Activated CD4-positive, alpha-beta T cell treated with anti-CD3 and anti-CD28 coated beads for 24 hours (primary cell): ENCODE data around the gene SYT3.
A peak's percentile ranks its signal among the peaks of the same experiment; 100 is the strongest.
"Not testable (repeated sequence)": the region's sequence is repeated elsewhere in the genome, so short reads cannot be mapped to it uniquely, and the experiment has no call there.

Experiments used
- DNase-seq, 2 donors: peaks; one replicate each; pipeline ENCODE4 v3.0.0-alpha.2; 2020; ENCODE audit warnings: low read depth in 2 of 2

SYT3 gene

DNA sequence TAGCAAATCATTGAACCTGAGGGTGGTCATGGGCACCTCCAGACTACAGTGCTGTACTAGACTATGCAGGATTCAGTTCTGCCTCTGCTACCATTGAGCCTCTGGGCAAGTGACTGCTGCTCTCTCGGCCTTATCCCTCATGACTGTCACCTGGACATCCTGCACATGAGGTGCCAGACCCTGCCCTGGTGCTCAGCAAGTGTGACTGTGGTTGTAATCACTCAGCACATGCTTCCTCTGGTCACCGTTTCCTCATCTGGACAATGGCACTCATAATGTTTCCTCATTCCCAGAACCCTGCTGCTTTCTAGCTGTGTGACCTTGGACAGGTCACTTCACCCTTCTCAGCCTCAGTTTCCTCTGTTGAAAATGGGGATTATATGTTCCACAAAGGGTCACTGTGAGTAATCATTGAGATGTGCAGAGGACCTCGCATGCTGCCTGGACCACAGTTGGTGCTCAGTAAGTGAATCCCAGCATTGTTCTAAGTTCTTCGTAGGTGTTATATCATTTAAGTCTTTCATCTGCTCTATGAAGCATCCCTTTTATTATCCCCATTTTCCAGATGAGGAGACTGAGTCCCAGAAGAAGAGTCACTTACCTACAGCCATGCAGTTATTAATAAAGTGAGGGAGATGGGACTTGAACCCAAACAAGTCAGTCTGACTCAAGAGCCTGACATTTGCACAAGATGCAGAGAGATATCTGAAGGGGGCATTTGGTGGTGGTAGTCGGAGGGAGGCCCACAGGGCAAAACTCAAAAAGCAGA lies 3.2 kb downstream of the SYT3 start:
- DNase-seq: no peak

DNA sequence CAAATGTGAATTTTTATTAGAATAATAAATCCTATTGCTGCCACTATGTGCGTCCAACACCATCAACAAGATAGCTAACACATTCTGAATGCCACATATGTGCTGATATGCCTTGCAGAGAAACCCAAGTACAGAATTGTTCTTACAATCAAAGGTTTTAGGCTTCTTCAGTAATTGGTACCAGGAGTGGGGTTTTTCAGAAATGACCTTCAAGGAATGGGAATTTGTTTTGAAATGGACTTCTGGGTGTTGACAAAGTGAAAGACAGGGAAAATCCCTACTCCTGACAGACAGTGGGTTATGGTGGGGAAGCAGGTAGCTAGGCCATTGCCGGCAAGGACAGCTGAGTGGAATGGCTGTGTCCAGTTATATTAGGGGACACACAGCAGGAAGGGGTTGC lies 5.7 kb downstream of the SYT3 start:
- DNase-seq: no peak

DNA sequence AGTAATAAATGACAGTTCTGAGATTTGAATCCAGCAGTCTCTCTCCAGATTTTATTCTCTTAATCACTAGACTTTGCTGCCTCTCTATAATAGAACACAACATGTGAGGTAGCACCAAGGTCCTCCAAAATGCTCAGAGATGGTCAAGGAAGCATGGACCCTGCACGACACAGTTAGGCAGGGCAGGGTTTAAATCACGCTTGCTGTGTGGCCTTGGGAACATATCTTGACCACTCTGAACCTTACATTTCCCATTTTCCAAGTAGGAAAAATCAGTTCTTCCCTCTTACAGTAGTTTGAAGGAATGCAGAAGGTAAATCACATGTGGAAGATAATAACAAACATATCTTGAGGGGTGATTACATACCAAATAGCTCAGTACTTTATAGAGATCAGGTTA lies 6.3 kb downstream of the SYT3 start:
- DNase-seq: no peak

DNA sequence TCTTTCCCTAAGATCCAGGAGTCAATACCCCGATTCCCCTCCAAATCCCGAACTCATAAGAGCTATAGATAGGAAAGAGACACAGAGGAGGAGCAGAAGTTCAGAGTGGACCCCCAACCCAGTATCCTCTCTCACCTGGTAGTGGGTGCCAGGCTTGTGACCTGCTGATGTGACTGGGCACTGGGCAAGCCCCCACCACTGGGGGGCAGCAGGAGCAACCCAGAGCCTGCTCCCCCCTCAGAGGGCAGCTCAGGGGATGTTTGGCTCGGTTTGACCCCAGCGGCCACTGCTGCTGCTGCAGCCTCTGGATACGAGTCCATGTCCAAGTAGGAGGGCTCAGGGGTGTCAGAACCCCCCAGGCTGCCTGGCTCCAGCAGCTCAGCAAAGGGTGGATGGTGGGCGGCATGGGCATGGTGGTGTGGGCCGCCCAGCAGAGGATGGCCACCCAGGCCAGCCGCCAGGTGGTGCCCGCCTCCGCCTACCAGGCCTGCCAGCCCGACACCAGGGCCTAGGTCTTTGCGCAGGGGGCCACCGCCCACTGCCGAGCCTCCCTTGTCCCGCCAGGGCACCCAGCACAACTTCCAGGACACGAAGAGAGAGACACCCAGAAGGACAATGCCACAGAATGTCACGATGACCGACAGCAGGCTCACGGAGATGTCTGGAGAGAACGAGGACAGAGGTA lies 7.4 kb downstream of the SYT3 start:
- no peak for DNase-seq

DNA sequence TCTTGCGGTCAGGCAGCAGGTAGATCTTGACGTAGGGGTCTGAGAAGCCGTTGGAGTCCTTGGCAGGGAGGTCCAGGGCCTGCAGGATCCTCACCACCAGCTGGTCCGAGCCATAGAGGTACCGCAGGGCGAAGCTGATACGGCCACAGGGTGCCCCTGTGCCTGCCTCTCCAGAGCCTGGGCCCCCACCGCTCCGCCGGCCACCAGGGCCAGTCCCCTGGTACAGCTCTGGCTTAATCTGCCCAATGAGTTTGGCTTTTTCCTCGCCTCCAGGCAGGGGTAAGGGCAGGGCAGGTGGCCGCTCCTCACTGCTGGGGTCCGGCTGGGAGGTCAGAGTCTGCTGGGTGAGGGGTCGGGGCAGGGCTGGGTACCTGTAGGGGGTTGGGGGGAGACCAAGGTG lies 9.9 kb downstream of the SYT3 start:
- no peak for DNase-seq

DNA sequence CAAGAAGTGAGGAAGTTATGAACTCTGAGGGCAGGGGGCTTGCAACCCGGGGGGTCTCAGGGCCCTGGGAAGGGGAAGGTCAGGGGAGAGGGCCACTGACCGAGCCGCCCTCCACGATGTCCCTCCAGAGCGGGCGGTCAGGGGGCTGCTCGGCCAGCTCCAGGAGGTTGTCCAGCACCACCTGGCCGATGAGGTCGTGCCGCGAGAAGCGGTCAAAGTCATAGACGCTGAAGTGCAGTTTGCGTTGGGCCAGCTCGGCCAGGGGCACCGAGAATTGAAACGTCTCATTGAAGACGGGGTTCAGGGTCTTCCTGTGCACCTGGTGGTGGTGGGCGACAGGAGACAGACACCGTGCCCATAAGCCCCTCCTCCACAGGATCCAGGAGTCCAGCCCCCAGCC lies 10.5 kb downstream of the SYT3 start:
- no peak for DNase-seq

DNA sequence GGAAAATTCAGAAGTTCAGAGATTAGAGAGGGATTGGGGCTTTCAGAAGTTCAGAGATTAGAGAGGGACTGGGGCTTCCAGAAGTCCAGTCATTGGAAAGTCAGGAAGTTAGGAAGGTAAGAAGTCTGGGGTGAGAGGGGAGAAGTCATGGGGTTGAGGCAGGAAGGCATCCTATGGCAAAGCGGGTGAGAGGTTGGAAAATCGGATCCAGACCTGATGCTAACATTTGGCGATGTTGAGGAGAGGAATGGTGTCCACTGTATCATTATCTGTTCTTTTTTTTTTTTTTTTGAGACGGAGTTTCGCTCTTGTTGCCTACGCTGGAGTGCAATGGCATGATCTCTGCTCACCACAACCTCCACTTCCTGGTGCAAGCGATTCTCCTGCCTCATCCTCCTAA lies 11.1 kb downstream of the SYT3 start:
- DNase-seq: no peak

DNA sequence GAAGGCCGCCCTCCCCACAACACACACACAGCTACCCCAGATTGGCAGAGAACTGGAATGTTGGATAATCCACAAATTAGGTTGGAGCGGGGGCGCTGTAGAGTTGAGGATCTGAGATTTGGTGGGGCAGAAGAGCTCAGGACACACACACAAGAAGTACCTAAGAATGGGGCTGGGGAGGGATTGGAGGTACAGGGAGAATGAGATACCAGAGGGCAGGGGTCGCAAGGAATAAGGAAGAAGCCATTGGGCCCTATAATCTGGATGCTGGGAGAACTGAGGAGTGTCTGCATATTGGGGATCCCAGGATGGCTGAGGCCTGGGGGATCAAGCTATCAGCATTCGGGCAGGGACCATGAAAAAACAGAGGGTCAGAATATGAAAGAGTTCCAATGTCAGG lies 11.5 kb downstream of the SYT3 start:
- no peak for DNase-seq

DNA sequence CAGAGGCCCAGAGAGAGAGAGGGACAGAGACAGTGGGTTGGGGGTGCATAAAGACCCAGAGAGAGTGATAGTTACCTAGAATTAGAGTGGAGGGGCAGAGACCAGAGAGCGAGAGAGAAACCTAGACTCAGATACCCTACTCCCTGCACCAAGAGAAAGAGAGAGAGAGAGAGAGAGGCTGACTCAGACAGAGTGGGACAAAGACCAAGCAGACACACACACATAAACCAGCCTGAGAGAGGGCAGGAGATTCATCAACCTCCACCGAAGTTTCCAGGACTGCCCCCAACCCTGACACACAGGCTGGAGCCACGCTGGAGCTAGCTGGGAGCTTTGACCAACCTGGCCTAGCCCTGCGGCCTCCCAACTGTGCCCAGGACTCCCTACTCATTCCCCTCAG lies 12.9 kb downstream of the SYT3 start:
- no peak for DNase-seq

DNA sequence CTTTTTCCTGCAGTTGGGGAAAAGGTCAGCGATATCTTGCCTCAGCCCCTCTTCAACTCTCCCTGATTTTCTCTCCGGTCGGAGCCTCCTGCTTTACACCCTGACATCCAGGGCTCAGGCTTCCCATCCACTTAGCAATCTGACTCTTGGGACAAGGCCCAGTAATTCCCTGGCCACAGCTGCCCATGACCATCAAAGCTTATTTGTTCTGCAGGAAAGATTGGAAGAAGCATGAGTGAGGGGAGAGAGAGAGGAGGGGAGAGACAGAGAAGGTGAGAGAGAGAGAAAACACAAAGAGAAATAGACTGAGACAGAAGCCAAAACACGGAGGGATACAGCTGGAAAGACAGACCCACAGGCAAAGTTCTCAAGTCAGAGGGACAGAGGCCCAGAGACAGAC lies 13.7 kb downstream of the SYT3 start:
- no peak for DNase-seq

DNA sequence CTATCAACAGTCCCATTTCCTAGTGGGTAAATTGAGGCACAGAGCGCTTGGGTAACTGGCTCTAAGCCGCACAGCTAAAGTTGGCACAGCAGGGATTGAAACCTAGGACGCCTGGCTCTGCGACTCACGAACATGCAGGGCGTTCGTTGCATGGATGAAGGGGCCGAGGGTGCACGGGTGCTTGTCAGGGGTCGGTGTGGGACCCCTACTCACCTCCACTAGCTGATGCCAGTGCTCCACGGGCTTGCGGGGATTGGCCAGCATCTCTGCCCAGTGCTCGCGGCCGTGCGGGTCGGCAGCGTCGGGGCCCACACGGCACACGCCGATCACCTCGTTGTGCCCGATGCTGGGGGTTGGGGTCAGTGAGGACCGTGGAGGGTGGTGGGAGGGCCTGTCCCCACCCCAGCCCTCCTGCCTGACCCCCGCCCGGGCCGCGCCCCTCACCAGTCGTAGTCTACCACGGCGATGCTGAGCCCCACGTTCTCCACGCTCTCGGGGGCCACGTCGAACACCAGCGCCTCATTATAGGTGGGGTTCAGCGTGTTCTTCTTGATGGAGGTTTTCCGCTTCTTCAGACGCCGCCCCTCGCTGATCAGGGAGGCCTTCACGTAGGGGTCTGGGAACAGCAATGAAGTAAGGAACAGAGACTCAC lies 14.6 kb downstream of the SYT3 start:
- no peak for DNase-seq

DNA sequence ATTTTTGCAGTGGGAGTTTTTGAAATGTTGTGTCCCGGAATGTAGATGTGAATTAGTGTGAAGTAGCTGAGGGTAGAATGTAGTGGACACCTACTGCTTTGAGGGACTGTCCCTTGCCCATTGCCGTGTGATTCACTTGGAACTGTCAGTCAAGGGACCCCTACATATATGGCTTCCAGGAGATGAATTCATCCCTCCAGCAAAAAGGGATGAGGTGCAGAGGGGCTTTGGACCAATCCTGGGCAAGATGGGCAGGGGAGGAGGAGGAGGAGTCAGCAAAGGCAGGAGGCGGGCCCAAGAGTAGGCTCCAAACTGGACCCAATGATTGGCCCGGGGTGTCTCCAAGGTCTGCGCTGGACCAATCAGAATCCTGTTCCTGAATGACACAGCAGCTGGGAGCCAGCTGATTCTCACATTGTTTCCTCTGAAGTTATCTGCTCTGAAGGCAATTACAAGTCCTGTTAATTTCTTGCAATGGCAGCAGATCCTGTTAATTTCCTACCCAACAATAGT lies 19.2 kb downstream of the SYT3 start:
- not testable (repeated sequence) for DNase-seq

DNA sequence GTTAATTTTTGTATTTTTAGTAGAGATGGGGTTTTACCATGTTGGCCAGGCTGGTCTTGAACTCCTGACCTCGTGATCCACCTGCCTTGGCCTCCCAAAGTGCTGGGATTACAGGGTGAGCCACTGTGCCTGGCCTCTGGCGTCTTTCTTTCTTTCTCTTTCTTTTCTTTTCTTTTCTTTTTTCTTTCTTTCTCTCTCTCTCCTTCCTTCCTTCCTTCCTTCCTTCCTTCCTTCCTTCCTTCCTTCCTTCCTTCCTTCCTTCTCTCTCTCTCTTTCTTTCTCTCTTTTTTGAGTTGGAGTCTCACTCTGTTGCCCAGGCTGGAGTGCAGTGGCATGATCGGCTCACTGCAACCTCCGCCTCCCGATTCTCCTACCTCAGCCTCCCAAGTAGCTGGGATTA lies 20.5 kb downstream of the SYT3 start:
- not testable (repeated sequence) for DNase-seq

DNA sequence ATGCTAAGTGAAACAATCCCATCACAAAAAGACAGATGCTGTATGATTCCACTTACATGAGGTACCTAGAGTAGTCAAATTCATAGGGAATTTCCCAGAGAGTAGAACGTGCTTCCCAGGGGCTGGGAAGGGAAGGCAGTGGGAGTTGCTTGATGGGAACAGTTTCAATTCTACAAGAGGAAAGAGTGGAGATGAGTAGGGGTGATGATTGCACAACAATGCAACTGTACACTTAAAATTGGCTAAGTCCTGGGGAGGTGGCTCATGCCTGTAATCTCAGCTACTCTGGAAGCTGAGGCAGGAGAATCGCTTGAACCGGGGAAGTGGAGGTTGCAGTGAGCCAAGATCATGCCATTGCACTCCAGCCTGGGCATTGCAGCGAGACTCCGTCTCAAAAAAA lies 21.3 kb downstream of the SYT3 start:
- DNase-seq: not testable (repeated sequence)

DNA sequence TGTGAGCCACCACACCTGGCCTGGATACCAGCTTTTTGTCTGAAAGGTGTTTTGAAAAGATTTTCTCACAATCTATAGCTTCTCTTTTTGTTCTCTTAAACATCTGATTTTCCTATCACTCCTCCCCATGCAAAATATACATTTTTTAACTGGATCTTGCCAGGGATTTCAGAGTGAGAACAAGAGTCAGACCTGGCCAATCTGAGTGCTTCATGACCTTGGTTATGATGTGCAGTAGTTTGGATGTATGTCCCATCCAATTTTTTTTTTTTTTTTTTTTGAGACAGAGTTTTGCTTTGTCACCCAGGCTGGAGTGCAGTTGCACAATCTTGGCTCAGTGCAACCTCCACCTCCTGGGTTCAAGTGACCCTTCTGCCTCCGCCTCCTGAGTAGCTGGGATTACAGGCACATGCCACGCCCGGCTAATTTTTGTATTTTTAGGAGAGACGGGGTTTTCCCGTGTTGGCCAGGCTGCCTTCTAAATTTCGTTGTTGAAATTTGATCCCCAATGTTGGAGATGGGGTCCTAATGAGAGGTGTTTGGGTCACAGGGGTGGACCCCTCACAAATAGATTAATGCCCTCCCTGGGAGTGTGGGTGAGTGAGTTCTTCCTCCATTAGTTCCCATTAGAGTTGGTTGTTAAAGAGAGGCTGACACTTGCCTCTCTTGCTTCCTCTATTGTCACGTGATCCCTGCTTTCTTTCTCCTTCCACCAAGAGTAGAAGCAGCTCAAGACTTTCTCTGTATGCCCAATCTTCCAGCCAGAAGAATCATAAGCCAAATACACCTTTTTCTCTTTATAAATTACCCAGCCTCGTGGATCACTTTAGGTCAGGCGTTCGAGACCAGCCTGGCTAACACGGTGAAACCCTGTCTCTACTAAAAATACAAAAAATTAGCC lies 26.9 kb downstream of the SYT3 start:
- DNase-seq: not testable (repeated sequence)

DNA sequence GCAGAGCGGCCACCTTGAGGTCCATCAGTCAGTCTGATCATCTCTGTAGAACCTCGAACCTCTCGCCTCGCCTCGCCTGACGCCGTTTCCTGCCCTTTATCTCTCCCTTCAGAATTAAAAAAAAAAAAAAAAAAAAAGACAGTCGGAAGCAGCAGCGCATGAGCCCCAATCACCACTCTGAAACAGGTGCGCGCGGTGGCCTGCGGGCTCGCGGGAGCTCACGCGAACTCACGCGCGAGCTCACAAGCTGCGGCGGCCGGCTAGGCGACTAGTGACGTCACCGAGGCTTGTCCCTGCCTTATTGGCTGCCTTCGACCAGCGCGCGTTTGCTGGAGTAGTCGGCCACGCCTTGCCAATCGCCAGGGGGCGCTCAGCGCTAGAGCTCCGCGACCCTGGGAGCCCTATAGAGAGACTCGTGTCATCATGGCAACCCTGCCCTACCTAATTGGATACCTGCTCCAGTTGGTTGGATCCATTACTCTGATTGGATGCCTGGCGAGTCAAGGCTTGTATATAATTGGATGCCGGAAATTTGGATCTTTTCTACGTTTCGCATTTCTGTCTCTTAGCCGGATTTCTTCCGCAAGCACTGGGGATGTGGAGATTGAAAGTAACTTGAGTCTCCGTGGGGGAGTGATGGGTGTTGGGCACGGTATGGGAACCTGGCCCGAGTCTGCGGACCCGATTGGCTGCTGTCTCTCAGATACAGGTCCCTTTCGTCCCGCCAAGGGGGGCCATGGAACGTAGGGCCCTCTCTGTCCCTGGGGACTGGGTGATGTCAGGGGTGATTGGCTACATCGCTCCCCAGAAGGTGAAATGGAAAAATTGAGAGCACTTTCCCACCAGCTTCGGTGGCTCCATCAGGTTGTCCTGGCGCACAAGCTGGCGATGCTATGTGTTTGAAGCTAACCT lies 31.6 kb downstream of the SYT3 start:
- DNase-seq: peak; percentile 50 to 84

DNA sequence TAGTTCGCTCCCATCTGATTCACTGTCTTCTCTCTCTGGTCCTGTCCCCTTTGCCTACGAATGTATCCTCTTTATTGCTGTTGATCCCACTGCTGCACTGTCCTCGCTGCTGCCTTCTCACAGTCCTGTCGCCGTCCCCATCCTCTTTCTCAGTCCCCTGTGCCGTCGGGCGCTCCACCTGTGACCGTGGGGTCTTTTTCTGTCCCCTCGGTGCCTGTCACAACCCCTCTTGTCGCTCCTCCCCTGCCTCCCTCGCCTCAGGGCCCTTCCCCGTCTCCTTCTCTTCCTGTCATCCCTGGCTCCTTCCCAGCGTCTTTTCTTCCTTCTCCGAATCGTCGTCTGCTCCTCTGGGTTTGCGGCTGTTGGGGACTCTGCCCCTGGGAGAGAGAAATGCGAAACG lies 32.3 kb downstream of the SYT3 start:
- DNase-seq: no peak

DNA sequence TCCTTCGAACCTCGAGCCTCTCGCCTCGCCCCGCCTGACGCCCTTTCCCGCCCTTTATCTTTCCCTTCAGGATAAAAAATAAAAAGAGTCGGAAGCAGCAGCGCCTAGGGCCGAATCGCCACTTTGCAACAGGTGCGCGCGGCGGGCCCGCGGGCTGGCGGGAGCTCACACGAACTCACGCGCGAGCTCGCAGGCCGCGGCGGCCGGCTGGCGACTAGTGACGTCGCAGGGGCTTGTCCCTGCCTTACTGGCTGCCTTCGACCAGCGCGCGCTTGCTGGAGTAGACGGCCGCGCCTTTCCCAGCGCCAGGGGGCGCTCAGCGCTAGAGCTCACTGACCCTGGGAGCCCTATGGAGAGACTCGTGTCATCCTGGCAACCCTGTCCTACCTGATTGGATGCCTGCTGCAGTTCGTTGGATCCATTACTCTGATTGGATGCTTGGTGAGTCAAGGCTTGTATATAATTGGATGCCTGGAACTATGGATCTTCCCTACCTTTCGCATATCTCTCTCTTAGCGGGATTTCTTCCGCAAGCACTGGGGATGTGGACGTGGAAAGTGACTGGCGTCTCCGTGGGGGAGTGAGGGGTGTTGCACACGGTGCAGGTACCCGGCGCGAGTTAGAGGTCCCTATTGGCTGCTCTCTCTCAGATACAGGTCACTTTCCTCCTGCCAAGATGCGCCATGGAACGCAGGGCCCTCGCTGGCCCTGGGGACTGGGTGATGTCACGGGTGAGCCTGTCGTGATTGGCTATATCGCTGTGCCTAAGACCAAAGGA lies 33.4 kb downstream of the SYT3 start:
- DNase-seq: not testable (repeated sequence)

DNA sequence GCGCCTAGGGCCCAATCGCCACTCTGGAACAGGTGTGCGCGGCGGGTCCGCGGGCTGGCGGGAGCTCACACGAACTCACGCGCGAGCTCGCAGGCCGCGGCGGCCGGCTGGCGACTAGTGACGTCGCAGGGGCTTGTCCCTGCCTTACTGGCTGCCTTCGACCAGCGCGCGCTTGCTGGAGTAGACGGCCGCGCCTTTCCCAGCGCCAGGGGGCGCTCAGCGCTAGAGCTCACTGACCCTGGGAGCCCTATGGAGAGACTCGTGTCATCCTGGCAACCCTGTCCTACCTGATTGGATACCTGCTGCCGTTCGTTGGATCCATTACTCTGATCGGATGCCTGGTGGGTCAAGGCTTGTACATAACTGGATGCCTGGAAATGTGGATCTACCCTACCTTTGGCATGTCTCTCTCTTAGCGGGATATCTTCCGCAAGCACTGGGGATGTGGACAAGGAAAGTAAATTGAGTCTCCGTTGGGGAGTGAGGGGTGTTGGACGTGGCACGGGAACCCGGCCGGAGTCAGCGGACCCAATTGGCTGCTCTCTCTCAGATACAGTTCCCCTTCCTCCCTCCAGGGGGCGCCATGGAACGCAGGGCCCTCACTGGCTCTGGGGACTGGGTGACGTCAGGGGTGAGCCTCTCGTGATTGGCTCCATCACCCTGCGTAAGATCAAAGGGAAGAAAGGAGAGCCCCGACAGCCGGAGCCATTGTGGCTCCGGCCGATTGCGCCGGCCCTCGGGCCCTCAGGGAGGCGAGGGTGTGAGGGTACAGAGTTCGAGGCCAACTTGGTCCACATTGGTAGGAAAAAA lies 35.2 kb downstream of the SYT3 start:
- not testable (repeated sequence) for DNase-seq
